Spinal cord (tissue), 10 donors: Measurements from ENCODE around the gene ADAM12. TPM values are rescaled to one million over a fixed set of nuclear protein-coding genes. Genes with fewer than 3 reads are reported as not detected.

Source experiments
- DNase-seq, 6 donors: peaks; one replicate each; pipeline versions ENCODE4 v3.0.0 to v3.0.0-alpha.2; 2013 to 2015; ENCODE audit warnings: low spot score in 6 of 6, low read depth in 4 of 6
- H3K27ac ChIP-seq: one replicate; pipeline ENCODE4 v1.5.1; 2013; ENCODE audit warnings: low read depth, low read length, control low read depth
- H3K27me3 ChIP-seq: one replicate; pipeline ENCODE4 v1.6.1; 2013; ENCODE audit warnings: low read length; ENCODE audit not compliant: control insufficient read depth, insufficient read depth
- H3K36me3 ChIP-seq: one replicate; pipeline ENCODE4 v1.6.1; 2013; ENCODE audit warnings: low read length; ENCODE audit not compliant: control insufficient read depth, insufficient read depth
- H3K4me1 ChIP-seq: one replicate; pipeline ENCODE4 v1.6.1; 2013; ENCODE audit warnings: low read length; ENCODE audit not compliant: control insufficient read depth, insufficient read depth
- H3K4me3 ChIP-seq: one replicate; pipeline ENCODE4 v1.5.1; 2013; ENCODE audit warnings: low read depth, low read length, control low read depth
- H3K9me3 ChIP-seq: one replicate; pipeline ENCODE4 v1.6.1; 2013; ENCODE audit warnings: low read length; ENCODE audit not compliant: control insufficient read depth, insufficient read depth
- WGBS: methylation state at CpG from one replicate; pipeline ENCODE4 v1.1.5; 2013; ENCODE audit warnings: missing lambda C conversion rate; ENCODE audit not compliant: insufficient coverage; 5-methylcytosine and 5-hydroxymethylcytosine counted together
- polyA plus RNA-seq, 2 donors: library from polyadenylated mRNA; unstranded; fragments of 120-200 nt; gene quantifications; one replicate each; pipeline ENCODE4 v1.2.1, GENCODE V29; 2013; ENCODE audit not compliant: insufficient read length in 2 of 2
- total RNA-seq, 2 donors: library from RNA; depleted of rRNA in 1 of 2; stranded (reverse); fragments of 120-200 nt in 1 of 2; fragments of >200 nt in 1 of 2; gene quantifications; one replicate each; pipeline versions ENCODE4 v1.2.3 to v1.2.4, GENCODE V29; 2013 to 2014
- donor health status: healthy.

Gene ADAM12
- total and polyA plus RNA-seq, 4 donors, result 9.8 to 81.5 (median 23.6) TPM

DNA sequence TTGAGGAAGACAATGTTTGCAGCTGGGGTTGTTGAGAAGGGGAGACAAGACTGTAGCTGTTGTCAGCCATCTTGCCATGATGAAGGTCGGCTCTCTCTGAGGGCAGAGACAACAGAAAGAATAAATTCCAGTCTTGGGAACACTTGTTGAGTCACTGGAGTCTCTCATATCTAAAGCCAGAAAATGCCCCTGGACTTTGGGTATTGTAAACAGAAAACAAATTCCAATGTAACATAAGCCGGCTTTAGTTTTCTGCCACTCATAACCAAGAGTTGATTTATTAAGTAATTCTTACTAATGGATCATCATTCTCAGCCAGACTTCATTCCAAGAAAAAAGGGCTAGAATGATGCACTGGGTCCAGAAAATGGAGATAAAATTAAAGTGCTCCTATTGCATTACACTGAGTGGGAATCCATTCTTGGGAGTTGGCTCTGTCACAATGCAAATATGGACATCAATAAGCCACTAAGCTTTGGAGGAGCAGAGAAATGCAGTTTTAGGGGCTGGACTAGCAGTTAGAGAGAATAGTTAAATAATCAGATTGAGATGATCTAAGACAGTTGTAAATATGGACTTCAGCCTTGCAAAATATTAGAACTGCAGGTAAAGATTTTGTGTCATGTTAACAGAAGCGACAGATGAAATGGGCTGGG is 78.9 kb downstream of the ADAM12 start:
- WGBS, result 88% methylated on average over 2 of the region's 3 CpGs
- H3K27ac ChIP-seq, result no peak overlapping the region
- DNase-seq, result no peak
- no peaks in the 10 kb centered on the region for H3K9me3 ChIP-seq
- no peaks in the 10 kb centered on the region for H3K36me3 ChIP-seq
- no peaks in the 10 kb centered on the region for H3K4me1 ChIP-seq
- H3K27me3 ChIP-seq, result no peaks in the 10 kb centered on the region
- no peak overlapping the region for H3K4me3 ChIP-seq

DNA sequence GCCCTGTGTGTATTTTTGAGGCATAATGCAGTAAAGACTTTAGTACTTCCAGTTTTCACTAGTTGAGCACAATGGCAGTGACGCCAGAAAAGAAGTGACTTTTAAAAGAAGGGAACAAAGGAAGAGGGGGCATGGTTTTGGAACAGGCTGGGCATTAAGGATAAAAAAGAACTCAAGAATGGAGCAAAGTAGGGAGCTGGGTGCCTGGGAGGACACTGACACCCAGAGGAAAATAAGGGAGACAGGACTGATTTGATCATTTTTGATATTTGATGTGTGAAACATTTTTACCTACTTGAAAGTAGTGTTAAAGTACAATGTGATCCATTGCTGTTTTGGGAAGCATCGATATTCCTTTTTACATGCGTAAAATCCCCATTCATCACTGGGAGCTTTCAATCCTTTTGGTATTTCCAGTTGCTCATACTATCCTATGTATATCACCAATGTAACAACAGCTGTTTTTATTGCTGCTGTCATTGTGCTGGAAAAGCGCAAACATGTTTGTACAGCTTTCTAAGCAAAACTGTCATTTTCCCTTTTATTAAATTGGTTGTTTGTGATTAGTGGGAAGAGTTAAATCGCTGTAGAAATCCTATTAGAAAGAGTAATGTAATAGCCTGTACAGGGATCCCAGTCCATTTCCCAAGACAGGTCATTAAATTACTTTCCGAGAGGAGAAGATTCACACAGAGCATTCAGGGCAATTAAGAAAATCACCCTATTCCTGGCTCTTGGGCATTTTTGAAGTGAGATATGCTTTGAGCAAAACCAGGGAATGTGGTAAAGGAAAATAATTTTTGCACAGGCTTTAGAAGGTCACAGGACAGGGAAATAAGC is 85.2 kb downstream of the ADAM12 start:
- peaks cover 3% of the 10 kb centered on the region for H3K9me3 ChIP-seq
- H3K4me1 ChIP-seq, result no peaks in the 10 kb centered on the region
- H3K27ac ChIP-seq, result no peak overlapping the region
- H3K4me3 ChIP-seq, result no peak overlapping the region
- no peaks in the 10 kb centered on the region for H3K36me3 ChIP-seq
- no peaks in the 10 kb centered on the region for H3K27me3 ChIP-seq
- DNase-seq, result peak in 2 of 6 donors; percentile 29 to 75
- 62% methylated on average over 2 of the region's 6 CpGs for WGBS

DNA sequence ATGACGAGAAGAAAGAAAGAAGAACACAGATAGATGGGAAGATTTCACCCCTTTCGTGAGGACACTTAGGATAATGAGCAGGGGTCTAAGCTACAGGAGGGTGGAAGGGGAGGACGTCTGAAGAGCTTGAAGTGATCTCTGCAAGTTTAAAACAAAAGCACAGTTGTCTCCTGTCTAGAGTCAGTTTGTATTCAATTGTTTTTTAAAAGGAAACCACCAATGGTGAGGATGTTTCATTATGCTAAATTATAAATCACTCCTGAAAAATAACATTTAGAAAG is 85.9 kb downstream of the ADAM12 start:
- no peaks in the 10 kb centered on the region for H3K27me3 ChIP-seq
- no peaks in the 10 kb centered on the region for H3K4me1 ChIP-seq
- H3K36me3 ChIP-seq, result no peaks in the 10 kb centered on the region
- H3K4me3 ChIP-seq, result no peak overlapping the region
- peaks cover 3% of the 10 kb centered on the region for H3K9me3 ChIP-seq
- 37% methylated on average over 3 of the region's 3 CpGs for WGBS
- no peak overlapping the region for H3K27ac ChIP-seq
- DNase-seq, result no peak

DNA sequence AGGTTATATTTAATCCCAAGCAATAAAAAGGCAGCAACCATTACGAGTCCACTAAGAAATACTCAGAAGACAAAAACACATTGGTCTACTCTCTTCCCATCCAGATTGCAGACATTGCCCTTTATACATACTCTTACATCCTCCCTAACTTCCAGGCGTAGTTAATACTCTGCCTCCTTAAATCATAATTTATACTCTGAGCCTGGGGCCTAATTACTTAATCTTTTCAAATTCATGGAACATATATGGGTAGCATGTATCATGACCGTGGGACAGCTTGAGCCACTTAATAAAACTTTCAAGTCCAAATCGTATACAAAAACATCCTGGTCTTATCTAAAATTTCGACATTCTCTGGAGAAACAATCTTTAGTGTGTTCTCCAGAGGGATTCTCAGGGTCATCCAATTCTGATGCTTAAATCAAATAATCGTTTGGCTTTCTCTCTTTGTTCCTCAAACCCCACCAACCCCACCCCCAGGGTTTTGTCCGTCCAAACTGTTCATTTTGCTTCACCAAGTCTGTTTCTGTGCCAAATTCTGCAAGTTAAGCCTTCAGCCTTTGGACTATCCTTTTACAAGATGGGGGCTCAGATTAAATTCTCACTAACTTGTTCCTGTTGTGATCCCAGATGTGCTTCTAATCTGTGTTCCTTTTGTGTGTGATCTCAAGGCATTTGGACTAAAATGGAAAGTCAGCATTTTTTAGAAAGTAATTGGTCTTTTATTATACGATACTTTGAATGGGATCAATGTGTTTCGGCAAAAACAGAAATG is 86.4 kb downstream of the ADAM12 start:
- 66% methylated on average over 7 of the region's 9 CpGs for WGBS
- no peak for DNase-seq
- H3K27ac ChIP-seq, result no peak overlapping the region
- peaks cover 3% of the 10 kb centered on the region for H3K9me3 ChIP-seq
- H3K36me3 ChIP-seq, result no peaks in the 10 kb centered on the region
- H3K4me3 ChIP-seq, result no peak overlapping the region
- no peaks in the 10 kb centered on the region for H3K27me3 ChIP-seq
- no peaks in the 10 kb centered on the region for H3K4me1 ChIP-seq

DNA sequence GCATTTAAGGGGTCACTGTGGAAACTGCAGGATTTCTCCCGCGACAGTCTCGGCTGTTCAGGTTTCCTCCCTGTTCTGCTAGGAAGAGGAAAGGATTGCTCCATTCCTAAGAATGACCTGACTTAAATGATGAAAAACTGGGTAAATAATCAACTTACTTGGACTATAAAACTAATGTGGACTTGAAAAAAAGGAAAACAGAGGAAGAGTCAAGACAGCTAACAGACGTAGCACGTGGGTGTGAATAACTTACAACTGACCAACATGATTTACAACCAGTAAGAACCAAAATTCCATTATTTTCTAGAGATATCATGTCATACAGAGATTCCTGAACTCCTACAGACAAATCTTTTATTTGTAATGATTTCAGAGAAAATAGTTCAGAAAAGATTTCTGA is 93.8 kb downstream of the ADAM12 start:
- Histone ChIP-seq H3K27ac (no peak overlapping the region), H3K4me1 (peaks cover 5% of the 10 kb centered on the region), H3K36me3 (no peaks in the 10 kb centered on the region), H3K27me3 (no peaks in the 10 kb centered on the region), H3K9me3 (peaks cover 3% of the 10 kb centered on the region), H3K4me3 (no peak overlapping the region)
- no CpG with 5 or more reads among the region's 5 CpGs for WGBS
- no peak for DNase-seq

DNA sequence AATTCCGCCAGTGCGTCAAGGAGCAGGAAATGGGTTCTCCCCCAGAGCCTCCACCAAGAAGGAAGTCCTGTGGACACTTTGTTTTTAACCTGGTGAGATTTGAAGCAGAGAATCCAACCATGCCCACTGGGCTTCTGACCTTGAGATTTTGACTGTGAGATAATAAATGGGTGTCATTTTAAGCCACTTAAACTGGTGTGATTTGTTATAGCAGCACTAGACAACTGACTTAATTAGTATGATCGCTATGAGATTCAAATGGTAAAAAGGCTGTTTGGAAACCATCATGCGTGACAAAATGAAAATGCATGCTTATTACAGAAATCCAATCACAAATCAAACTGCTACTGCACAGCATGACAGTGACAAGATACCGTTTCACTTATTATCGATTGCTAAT is 98.0 kb downstream of the ADAM12 start:
- WGBS, result 100% methylated on average over 2 of the region's 6 CpGs
- H3K27ac ChIP-seq, result no peak overlapping the region
- DNase-seq, result peak in 1 of 6 donors; percentile 79
- H3K4me3 ChIP-seq, result no peak overlapping the region
- no peaks in the 10 kb centered on the region for H3K36me3 ChIP-seq
- H3K9me3 ChIP-seq, result no peaks in the 10 kb centered on the region
- H3K4me1 ChIP-seq, result peaks cover 15% of the 10 kb centered on the region
- no peaks in the 10 kb centered on the region for H3K27me3 ChIP-seq

DNA sequence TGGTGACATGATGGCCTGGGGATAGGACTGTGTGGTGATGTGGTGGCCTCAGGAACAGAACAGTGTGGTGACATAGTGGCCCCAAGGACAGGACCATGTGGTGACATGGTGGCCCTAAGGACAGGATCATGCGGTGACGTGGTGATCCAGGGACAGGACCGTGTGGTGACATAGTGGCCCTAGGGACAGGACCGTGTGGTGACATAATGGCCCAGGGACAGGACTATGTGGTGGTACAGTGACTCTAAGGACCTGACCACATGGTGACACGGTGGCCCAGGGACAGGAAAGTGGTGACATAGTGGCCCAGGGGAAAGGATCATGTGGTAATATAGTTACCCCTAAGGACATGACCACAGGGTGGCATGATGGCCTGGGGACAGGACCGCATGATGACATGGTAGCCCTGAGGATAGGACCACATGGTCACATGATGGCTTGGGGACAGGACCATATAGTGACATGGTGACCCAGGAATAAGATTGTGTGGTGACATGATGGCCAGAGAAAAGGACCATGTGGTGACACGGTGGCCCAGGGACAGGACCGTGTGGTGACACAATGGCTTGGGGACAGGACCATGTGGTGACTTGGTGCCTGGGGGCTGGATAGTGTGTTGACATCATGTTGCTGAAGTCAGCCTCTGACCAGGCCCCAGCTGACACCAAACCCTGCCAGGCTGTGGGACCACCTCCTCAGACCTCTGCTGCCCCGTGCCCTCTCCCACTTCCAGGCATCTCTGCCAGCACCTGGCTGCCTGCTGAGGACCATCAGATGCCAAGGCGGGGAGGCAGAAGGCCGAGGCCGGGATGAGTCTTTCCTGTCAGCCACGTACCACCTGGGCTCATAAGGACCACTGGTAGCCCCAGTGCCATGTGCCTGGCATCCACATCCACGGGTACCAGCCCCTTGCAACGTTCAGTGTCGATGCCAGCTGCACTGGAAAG is 99.5 kb downstream of the ADAM12 start:
- Histone ChIP-seq H3K27me3 (no peaks in the 10 kb centered on the region), H3K4me3 (no peak overlapping the region), H3K27ac (no peak overlapping the region), H3K4me1 (peaks cover 15% of the 10 kb centered on the region), H3K9me3 (no peaks in the 10 kb centered on the region), H3K36me3 (no peaks in the 10 kb centered on the region)
- DNase-seq, result no peak
- 90% methylated on average over 15 of the region's 16 CpGs for WGBS

DNA sequence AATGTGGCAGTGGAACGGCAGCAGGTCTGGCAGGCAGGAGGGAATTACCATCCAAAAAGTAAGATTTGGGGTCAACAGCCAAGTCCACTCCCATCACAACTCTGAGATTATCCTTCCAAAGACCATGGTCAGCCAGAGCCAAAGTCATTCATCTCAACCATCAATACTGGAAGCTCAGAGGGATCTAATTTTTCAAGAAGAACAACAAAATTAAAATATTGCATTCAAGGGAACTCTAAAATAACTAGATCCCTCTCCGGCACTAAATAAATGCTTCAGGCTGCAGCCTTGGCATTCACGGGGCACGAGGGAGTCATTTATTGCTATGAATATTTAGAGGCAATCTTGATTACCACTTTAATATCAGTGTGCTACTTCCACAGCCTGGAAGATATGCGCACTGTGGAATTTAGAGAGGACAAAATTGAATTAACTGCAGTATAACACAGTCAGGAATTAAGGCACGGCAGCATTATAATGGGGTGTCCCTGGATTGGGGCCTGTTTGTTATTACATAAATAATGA is 102.0 kb downstream of the ADAM12 start:
- Histone ChIP-seq H3K9me3 (no peaks in the 10 kb centered on the region), H3K4me1 (peaks cover 11% of the 10 kb centered on the region), H3K27me3 (no peaks in the 10 kb centered on the region), H3K27ac (no peak overlapping the region), H3K4me3 (no peak overlapping the region), H3K36me3 (no peaks in the 10 kb centered on the region)
- WGBS, result no CpG with 5 or more reads among the region's 6 CpGs
- DNase-seq, result peak in 3 of 6 donors; percentile 15 to 90 (median 26)

DNA sequence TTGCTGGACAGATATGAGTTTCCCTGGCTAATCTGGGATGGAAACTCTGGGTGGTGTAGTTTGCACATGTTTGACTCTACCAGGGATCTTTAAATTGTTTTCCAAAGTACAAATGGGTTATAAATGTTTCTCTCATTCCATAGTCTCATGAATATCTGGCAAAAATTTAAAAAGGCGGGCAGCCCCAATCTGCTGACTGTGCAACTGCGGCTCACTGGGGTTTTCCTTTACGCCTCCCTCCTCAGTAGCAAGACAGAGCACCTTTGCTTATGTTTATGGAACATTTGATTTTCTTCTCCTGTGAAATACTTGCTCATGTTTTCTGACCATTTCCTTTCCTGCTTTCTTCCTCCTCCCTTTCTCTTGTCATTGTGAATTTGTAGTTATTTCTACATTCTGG is 105.0 kb downstream of the ADAM12 start:
- Histone ChIP-seq H3K4me3 (no peak overlapping the region), H3K27ac (no peak overlapping the region), H3K4me1 (peaks cover 11% of the 10 kb centered on the region), H3K36me3 (no peaks in the 10 kb centered on the region), H3K9me3 (no peaks in the 10 kb centered on the region), H3K27me3 (no peaks in the 10 kb centered on the region)
- DNase-seq, result no peak
- no CpG with 5 or more reads among the region's 3 CpGs for WGBS
